Glomerular visceral epithelial cell (primary cell): ENCODE measurements around the gene PSMD5.

Experiments
- DNase-seq: peaks from one replicate; pipeline ENCODE4 v3.0.0-alpha.2; 2016; ENCODE audit errors: extremely low spot score

Gene PSMD5

DNA sequence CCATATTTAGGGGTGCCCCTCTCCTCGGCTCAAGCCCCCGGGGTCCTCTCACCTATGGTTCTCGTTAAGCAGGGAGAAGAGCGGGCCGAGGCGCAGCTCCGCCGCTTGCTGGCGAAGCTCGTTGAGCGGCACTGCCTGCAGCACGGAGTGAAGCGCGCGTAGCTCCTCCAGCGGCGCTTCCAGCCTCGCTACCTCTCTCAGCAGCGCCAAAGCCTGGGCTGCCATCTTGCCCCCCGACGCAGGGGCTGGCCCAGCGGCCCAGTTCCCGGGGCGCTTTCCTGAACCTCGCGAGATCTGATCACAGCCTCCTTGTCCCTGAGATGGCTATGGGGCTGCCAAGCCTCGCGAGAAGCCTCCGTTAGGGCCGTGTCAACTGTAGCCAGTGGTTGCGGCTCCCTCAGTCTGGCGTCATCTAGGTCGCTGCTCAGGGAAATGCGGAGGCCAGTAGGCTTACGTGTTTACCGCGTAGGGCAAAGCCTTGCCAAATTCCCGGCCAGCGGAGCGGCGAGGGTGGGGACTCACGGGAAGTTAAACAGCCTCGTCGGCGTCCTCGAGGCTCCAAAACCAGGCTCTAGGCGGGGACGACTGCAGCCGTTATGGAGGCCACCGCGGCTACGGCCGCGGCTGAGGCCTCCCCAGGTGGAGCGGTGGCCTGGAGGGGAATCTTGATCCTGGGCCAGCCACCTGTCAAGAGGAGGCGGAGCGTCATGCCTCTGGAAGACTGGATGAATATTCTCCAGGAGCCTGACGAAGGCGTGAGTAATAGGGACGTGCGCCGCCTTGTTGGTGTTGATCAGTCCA lies at the start of gene PSMD5:
Gene PSMD5 (minus strand): TSS at position 238 of the 801 bp plus-strand sequence. CDS start 13 bp downstream, at position 225.
- DNase-seq, result peak; percentile 98

DNA sequence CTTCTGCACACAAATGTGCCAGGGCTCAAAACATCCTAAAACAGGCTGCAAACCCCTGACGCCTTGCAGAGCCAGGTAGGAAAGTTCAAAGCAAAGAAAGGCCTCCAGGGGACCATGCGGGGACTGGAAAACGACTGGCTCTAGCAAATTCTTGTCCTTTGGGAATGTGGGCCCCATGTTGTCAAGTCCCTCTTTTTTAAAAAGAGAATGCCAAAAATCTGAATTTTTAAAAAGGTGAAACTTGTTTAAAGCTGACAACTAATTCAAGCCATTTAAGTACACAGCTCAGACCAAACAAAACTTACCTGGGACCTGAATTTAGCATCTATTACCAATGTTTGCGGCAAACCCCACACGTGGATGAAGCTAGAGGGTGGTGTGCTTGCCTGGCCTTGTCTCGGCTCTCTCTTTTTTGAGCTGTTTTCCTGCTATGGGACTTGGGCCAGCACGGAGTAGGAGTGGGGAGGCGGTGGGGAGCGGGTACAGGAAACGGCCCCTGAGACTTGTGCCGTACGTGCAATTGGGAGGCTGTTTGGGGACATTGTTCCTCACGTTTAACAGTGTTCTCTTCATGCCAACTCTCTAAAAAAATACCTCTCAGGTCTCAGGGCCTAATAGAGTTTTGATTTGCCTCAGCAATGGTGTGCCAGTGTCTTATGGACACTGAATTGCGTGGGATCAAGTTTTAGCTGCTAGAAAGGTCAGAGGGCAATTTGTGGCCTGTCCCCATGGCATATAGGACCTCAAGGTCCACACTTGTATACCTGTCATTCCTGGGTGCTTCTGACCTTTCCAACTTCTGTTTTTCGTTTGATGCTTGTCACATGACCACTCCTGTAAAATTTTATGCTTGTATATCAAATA lies 49.4 kb upstream of the PSMD5 start:
- no peak for DNase-seq

DNA sequence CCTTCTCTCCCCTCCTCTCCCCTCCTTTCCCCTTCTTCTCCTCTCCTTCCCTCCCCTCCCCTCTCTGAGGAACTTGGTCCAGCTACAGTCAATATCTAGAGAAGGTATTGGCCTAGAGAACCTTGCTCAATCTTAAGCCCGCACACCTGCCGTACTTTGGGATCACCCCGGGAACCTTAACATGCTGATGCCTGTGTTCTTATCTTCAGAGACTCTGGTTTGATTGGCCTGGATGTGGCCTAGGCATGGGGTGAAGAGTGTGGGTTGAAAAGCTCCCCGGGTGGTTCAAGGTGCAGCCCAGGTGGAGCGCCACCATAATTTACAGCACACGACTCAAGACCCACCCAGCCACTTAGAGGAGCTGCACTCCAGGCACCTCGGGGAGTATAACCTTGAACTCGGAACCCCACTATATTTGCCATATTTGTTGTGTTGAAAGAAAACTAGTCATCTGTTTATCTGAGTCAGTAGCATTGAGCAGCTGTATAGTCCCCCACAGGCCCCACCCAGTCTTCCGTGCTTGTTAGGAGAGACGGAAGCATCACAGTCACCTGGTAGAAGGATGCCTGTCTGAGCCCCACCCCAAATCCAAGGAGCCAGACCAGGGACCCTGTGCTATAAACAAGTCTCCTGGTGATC lies 48.6 kb upstream of the PSMD5 start:
- no peak for DNase-seq

DNA sequence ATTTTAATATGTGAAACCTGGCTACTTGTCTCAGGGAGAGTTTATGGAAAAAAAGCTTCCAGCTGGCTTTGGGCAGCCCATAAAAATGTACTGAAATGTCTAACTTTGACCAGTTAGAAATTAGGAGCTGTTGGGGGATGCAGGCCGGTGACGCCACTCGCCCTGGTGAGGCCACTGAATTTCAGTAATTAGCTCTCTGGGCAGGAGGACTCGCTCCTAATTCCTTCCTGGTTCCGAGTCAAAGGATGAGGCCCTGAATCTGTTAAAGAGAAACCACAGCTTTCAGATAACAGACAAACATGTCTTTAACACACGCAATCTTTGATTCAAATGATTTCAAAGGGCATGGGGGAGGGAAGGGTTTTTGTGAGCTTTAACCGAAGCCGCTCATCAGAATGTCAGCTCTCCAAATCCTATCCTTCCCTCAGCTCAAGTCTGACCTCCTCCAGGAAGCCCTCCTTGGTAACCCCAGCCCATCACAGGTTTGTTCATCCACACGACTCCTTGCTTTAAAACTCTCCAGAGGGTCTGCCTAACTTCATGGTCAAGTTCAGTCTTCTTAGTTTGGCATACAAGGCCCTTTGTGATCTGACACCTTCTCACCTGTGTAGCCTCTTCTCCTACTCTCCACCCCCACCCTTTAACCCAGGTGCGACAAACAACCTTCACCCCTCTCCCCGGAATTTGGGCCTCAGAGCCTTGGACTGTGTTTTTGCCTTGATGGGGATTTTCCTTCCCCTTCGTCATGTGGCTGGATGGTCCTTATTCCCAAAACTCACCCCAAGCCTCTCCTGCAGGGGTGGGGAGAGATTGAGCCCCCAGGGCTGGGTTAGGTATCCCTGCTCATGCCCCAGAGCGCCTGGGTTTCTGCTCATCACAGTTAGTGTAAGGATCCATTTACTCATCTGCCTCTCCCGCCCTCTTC lies 47.9 kb upstream of the PSMD5 start:
- DNase-seq, result no peak

DNA sequence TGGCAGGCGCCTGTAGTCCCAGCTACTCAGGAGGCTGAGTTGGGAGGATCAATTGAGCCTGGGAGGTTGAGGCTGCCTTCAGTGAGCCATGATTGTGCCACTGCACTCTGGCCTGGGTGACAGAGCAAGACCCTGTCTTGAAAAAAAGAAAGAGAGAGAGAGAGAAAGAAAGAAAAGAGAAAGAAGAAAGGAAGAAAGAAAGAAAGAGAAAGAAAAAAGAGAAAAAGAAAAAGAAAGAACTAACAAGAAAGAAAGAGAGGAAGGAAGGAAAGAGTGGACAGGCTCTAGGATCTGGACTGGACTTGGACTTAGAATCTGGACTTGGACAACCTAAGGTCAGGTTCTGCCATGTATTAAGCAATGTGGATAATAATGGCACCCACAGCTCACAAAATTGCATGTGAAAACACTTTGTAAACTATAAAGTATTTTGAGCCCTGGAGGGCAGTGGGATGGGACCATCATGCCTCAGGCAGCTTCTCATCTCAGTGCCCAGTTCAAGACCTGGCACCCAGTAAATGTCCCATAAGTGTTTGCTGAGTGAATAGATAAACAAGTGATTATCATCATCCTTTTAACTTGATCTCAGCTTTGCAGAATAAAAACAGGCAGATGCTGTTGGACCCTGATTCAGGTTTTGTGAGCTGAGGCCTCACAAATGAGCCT lies 47.0 kb upstream of the PSMD5 start:
- DNase-seq, result no peak

DNA sequence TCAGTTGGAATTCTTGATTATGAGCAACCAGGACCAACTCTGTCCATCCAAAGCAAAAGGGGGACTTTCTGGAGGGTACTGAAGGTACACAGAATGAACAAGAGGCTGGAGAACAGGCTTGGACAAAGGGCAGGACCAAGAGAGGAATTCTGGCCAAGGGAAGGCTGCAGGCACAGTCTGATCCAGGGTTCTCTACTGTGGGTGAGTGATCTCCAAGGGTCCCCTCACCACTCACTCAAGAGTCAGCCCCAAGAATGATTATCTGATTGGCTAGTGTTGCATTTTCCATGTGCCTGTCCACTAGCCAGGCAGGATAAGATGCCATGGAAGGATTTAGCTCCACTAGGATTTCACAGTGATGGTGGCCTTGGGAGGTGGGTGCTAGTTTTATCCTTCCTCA lies 45.9 kb upstream of the PSMD5 start:
- no peak for DNase-seq

DNA sequence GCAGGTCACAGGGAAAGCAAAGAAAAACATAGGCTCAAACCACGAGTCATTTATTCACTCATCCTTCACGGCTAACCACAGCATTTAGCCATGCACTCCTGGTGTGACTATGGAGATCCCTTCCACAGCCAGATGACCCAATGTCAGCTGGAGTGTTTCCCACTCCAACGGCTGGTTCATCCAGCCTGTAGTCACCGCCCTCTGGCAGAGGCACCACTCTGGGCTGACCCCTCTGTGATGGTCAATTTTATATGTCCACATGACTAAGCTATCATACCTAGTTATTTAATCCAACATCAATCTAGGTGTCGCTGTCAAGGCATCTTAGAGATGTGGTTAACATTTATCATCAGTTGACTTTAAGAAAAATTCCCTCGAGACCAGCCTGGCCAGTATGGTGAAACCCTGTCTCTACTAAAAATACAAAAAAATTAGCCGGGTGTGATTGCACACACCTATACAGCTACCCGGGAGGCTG lies 43.8 kb upstream of the PSMD5 start:
- peak; percentile 95 for DNase-seq

DNA sequence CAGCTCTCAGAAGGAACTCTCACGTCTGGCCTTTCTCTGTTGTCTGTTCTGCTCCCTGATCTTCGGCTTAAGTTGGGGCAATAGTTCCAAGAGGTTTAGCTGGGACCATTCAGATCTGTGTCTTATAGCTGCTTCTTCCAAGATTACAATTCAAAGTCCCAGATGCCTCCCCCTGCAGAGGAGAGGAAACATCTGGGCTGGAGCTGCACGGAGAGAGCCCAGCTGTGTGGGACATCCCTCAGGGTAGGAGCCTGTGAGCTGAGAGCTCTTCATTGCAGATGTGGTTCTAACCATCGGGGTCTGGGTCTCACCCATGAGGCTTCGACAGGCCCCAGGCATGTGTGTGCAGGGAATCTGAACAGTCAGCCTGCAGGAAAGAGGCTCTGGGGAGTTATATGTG lies 43.2 kb upstream of the PSMD5 start:
- no peak for DNase-seq

DNA sequence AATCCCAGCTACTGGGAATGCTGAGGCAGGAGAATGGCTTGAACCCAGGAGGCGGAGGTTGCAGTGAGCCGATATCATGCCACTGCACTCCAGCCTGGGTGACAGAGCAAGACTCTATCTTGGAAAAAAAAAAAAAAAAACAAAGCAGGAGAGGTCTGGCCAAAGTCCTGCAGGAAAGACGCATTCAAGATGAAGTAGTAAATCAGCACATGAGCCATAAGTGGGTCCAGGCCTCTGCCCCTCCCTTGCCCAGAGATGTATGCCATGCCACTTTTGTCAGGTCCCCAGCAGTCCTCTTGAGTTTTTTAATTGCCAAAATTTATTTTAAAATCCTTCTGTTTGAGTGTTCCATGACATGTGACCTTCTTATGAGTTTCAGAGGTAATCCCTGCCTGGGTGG lies 42.7 kb upstream of the PSMD5 start:
- no peak for DNase-seq

DNA sequence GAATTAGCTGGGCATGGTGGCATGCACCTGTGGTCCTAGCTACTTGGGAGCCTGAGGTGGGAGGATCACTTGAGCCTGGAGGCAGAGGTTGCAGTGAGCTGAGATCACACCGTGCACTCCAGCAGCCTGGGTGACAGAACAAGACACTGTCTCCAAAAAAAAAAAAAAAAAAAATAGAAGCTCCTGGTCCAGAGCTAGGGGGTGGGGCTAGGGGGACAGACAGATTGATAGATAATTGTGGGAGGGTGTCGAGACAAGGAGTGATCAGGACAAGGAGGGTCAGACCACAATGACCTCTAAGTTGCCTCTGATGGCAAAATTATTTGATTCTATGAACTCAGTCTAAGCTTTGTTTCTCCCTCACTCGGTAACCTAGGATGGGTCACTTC lies 40.9 kb upstream of the PSMD5 start:
- no peak for DNase-seq

DNA sequence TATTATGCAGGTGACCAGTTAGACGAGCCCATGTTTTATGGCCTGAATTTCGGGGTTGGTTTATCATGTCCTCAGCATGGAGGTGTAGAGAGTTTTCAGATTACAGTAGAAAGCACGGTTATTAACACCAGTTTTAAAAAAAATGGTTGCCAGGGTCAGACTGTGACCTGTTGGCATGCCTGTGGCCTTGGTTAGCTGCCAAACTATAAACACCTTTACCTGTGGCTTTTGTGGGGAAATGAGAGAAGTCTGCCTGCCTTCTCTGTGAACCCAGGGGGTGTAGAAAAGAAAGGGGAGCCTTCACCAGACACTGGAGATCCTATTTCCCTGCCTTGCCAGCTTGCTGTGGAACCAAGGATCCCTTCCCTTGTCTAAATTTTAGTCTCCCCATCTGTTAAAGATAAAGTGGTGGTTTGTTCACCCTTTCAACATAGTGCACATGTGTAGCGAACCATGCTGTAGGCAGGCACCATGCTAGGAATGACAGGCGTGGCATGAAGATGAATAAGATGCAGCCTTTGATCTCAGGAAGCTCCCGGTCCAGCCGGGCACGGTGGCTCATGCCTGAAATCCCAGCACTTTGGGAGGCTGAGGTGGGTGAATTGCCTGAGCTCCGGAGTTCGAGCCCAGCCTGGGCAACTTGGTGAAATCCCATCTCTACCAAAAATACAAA lies 40.3 kb upstream of the PSMD5 start:
- peak; percentile 69 for DNase-seq

DNA sequence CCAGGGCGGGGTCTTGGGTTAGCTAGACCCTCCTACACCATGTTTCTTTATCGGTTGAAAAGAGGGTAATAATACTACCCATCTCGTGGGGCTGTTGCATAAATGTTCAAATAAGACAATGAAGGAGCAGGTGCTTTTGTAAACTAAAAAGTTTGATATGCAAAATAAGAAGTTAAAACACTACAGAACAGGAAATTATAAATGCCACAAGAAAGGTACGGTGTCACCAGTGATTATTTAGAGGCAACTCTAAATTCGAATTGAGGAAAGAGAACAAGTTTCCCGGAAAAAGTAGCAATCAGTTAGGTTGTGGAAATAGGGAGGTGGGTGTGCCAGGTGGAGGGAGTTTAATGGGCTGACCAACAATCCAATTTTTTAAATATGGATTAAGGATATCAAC lies 36.7 kb upstream of the PSMD5 start:
- no peak for DNase-seq

DNA sequence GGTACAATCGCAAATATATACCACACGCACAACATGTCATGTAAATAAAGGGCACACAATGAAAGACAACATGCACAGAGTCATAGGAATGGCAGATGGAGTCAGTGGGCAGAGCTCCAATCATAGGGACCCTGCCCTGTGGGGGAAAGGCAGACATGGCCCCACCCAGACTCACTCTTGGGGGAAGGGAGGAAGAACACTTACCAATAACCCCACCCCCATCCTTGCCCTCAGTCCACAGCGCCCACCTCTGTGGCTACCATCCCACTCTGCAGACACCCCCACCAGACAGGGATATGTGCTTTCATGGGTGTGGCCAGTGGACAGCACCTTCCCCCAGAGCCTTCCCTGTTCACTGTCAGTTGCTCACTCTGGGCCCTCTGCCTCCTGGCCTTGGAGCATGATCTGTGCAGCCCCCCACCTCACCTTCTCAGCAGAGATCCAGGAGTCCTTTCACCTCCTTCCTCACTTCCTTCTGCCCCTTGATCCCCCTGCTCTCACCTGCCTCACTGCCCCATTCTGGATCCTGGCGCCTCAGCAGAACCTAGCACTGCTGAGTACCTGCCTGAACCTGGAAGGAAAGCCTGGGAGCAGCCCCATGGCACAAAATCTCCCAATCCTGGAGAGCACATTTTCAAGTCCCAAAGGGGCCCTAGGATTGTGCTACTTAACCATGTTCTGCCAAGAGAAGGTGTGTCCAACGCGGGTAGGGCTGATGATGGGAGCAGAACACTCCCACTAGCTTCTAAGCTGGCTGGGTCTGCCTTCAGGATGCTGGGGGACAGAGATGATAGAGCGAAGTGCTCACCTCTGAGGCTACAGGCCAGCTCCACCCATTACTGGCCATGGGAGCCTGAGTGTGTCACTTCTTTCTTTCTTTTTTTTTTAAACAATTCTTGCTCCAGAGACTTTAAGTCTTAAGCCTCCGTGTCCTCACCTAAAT lies 35.7 kb upstream of the PSMD5 start:
- no peak for DNase-seq

DNA sequence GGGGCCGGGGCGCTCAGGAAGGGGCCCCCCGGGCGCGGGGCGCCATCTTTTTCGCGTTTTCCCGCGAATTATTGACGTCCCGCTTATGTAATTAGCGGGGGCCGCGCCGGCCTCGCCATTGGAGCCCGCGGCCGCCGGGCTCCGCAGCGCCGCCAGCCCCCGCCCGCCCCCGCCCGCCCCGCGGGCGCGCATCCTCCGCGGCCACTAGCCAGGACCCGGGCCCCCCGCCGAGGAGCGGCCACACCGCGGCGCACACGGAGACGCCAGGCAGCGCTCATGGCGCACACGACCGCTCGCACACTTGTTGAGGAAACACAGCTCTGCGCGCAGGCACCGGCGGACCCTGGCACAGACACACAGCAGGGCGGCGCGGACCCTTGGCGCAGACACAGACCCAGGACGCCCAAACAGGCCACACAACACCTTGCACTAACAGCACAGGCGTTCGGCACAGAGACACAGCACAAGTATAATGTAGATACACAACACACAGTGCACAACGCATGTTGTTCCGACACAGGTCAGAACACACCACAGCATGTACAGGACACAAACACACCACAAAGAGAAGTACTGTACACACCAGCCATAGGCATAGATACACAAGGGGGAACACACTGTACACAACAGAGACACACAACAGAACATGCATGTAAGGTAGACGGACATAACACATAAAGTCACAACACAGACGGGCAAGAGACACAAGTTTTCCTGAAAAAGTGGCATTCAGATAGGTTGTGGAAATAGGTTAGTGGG lies 34.7 kb upstream of the PSMD5 start:
- DNase-seq, result peak; percentile 73

DNA sequence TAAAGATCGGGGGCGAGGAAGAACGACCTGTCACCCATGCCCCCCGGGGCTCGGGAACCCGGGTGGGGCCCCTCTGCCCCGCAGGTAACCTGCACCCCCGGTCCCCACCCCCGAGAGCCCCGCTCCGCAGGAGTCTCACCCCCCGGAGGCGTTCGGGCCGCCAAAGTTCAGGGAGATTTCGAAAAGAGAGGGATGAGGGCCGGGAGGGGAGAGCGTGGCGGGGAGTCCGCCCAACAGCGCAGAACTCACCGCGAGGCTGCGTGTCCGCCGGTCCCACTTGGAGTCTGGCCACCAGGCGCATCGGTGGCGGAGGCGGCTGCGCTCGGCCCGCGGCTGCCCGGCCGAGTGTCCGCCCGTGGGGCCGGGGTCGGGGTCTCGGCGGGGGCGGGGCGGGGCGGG lies 34.1 kb upstream of the PSMD5 start, which contains the start of gene PHF19:
Gene PHF19 (minus strand): TSS at position 347 of the 399 bp plus-strand sequence. CDS start 2,447 bp downstream, outside the sequence.
- no peak for DNase-seq

DNA sequence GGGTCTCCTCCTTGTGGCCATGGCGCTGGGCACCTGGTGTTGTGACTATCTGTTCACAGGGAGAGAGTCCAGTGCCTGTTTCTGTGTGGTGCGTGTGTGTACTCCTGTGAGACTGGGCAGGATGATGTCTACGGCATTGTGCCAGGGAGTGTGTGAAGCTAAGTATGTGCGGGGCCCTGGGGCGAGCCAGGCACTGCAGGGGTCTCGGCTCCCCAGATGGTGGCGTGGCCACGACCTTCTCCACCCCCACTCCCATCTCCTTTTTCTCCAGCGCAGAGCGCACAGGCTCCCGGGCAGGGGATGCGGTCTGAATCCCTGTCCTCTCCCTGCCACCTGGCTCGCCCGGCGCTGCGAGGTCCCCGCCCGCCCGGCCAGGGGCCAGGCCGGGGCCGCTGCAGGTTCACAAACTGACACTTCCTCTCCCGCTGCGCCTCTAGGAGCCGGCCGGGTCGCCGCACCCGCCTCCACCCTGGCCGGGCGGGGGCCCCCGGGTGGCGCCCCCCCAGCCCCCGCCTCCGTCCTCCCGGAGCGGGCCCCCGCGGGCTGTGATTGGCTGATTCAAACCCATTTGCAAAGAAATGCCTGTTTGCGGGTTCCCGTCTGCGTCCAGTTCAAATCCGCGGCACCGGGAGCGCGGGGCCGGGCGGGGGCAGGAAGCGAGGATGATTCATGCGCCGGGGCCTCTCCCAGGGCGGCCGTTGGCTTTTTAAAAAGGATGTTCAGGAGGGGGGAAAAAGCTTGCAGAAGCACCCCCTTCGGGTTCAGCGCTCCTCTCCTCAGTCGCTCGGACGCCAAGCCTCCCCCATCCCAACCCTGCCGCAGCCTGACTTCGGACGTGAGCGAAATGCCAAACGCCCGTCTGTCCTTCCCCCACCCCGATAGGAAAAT lies 33.5 kb upstream of the PSMD5 start:
- DNase-seq, result peak; percentile 95

DNA sequence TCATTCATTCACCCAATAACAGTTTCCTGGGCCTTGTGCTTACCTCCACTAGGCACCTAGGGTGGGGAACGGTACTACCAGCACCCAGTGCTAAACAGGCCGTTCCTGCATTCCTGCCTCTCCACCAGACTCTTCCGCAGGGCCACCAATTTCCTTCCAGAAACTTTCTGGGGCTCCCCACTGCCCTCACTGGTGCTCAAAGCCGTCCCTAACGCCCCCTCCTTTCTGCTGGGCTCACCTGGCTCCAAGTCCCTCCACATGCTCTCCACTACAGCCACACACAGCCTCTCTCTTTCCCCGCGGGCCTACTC lies 32.9 kb upstream of the PSMD5 start:
- no peak for DNase-seq
